Renal cortical epithelial cell (primary cell): ENCODE measurements around the gene ATXN2. TPM values are rescaled to one million over a fixed set of nuclear protein-coding genes. Genes with fewer than 3 reads are reported as not detected.

ENCODE experiments used
- DNase-seq: peaks from one replicate; pipeline ENCODE4 v3.0.0-alpha.2; 2011; ENCODE audit warnings: low read depth
- total RNA-seq: library from RNA; depleted of rRNA; stranded (reverse); fragments of >200 nt; gene quantifications from 2 replicates; pipeline ENCODE4 v1.2.3, GENCODE V29; 2014

The ATXN2 gene
- total RNA-seq, 1 donor from 2014 or later: 59.4 TPM

DNA sequence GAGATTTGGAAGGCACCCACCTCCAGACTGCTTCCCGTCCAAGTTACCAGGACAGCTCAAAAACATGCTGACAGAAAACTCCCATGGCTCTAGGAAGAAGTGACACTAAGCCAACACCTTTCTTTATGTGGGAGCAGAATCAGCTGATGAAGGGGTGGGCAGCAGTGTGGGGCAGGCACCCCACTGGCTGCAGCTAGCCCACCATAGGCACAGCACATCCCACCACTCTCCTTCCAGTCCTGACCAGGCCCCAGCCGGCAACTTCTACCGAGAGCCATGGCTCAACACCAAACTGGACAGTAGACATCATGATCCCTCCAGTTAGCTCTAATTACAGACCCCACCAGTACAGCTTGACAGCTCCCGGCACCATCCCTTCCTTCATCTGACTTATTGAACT, 148.4 kb downstream of the ATXN2 start:
- DNase-seq: no peak

GRCh38 chr12:111448846-111449790, 150.0 kb downstream of the ATXN2 start:
- DNase-seq: no peak

DNA sequence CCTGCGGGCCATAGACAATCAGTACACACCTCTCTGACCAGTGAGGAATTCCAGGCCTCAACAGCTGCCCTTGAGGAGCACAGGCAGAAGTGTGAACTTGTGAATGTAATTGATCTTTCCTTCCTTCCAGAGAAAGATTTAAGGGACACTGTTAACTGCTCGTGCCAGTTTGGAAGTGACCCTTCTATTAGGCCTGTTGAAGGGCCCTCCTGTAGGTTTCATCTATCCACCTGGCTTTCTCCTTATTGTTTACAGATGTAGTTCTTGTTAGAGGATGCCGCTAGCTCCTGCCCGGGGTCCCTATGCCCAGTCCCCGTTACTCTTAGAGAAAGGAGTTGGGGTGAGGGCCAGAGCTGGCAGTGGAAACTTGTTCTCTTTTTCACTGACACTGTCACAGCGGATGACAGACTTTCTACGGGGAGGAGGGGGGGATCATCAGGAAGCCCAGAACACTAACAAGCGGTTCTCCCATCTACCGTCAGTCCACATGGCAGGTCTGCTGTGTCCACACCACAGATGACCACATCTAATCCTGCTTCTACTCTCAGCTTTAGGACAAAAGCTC, 150.8 kb downstream of the ATXN2 start:
- DNase-seq: no peak

- no peak for DNase-seq
Measured at GRCh38 chr12:111447571-111448265, 151.4 kb downstream of the ATXN2 start.

DNA sequence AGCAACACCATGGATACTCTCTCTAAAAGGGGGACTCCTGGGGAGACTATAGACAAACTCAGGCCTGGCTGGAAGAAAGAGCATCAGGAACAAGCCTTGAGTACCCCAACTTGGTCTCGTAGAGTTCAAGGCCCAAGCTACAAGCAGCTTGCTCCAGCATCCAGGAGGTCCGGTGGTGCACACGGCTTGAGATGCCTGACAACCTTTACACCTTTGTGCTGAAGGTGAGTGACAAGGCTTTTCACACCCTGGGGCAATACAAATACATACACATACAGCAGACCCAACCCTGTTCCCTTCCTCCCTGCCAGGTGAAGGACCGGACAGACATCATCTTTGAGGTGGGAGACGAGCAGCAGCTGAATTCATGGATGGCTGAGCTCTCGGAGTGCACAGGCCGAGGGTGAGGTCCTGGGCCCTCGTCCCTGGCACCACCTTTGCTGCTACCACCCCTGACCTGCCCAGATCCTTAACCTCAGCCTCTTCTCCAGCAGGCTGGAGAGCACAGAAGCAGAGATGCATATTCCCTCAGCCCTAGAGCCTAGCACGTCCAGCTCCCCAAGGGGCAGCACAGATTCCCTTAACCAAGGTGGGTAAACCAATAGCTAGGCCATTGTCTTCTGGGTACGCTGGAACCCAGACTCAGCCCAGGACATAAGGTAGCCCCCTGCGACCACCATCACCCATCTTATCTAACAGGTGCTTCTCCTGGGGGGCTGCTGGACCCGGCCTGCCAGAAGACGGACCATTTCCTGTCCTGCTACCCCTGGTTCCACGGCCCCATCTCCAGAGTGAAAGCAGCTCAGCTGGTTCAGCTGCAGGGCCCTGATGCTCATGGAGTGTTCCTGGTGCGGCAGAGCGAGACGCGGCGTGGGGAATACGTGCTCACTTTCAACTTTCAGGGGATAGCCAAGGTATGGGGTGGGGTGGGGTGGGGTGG, 152.2 kb downstream of the ATXN2 start:
- DNase-seq: no peak

GRCh38 chr12:111445726-111446581, 153.2 kb downstream of the ATXN2 start:
- DNase-seq: peak; percentile 42

DNA sequence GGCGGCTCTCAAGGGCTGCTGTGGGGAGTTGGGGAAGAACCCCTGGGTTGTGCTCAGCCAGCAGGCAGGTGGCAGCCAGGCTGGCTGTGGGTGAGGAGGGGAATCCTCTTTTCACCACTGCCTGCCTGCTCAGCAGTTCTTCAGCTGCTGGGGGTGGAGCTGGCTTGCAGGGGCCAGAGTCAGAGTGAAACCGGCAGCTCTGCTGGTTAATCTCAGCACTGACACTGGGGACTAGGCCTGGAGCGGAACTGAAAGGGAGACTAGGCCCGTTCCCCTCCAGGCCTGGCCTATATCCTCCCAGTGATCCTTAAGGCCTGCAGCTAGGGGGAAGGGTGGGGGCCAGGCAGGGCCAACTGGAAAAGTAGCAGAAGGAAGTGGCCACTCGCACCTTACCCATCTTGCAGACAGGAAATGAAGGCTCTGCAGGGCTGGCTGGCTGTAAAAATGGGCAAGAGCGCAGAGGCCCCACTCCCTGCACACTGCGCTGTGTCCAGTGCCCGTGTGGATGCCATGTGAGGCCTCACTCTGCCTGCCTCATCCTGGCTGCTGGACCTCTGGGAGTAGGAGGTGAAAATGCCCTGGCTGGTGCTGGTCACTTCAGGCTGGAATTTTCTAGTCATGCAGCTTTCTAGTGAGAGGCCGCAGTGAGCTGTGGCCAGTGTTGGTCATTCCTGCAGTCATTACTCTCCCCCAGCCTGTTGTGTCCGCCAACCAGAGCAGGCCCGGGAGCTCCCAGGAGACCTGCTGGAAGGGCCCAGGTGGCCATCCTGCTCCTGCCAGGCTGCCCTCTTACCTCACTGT, 154.0 kb downstream of the ATXN2 start:
- peak; percentile 58 for DNase-seq

DNA sequence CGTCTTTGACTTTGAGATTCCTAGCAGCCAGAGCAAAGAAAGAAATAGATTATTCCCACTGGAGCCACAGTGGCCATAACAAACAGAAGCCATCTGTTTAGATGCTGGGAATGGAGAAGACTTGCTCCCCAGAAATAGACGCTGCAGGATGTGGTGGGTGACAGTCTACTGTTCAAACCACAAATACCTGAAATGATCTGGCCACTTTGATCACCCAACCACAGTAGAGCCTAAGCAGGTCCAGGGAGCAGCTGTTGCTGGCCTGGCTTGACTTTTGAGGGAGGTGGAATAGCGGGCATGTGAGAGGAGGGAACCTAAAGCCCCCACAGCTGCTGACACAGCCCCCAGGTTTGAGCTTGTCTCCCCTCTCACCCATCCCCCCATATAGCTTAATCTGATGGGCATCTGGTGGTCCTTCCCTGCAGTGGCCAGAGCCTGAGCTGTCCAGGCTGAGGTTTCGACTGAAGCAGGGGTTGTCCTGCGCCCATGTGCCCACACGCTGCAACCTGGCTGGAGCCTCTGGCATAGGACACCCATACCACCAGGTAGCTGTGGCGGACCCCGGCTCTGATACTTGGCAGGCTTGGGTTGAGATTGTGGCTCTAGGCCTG, 154.7 kb downstream of the ATXN2 start:
- DNase-seq: peak; percentile 54

- peak; percentile 80 for DNase-seq
Measured at GRCh38 chr12:111443586-111443985, 155.5 kb downstream of the ATXN2 start.

GRCh38 chr12:111443086-111443485, 156.0 kb downstream of the ATXN2 start:
- DNase-seq: no peak

DNA sequence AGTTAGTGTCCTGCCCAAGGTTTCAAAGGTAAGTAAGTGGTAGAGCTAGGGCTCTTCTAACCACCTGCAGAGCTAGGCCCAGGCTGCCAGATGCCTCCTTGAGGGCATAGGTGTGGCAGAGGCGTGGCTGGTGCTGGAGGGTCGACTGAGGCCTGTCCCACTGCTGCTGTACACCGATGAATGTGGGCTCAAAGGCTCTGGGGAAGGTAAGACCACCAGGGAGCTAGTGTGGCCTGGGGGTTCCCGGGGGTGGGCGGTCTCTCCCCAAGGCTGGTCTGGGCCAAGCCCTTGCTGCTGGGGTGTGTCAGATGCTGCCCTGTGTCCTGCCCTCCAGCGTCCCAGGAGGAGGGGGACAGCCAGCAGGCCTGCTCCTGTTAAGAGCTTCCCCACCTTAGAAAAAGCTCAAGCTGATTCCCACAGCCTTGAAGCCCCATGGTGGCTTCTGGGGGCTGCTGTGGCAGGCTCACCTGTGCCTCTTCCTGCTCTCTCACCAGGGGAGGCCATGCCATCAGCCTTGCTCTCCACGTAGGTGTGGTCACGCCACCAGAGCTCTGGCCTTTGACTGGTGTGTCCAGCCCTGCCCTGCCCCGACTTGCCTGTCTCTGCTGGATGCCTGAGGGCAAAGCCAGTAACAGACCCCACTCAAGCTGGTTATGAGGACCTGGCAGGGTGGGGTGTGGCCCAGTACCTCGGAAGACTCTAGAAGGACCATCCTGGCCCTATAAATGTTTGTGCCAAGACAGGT, 156.6 kb downstream of the ATXN2 start:
- no peak for DNase-seq

DNA sequence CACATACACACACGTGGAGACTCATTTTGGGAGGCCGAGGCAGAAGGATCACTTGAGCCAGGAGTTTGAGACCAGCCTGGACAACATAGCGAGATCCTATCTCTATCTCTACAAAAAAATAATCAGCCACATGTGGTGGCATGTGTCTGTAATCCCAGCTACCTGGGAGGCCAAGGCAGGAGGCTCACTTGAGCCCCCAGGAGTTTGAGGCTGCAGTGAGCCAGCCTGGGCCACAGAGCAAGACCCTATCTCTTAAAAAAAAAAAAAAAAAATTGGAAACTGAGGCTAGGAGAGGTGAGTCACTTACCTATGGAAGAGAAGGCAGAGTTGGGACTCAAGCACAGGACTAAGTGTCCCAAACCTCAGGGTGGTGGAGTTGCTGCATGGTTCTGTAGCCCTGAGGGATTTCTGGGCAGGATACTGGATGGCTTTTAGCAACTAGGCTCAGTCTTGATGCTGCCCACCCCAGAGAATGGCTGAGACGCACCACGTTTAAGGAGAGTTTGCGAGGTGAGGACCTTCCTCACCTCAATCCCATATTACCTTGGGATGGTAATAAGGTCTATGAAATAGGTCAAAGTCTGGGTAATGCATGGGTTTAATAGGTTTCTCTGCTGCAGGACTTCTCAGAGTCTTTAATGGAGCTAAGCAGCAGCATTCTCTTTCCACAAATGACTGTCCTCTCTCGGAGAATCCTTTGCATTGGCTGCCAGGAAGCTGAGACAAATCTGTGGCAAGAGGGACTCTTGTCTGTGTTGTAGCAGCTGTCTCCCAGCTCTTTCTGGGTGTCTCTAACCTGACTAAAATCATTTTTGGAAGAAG, 157.8 kb downstream of the ATXN2 start:
- DNase-seq: no peak

DNA sequence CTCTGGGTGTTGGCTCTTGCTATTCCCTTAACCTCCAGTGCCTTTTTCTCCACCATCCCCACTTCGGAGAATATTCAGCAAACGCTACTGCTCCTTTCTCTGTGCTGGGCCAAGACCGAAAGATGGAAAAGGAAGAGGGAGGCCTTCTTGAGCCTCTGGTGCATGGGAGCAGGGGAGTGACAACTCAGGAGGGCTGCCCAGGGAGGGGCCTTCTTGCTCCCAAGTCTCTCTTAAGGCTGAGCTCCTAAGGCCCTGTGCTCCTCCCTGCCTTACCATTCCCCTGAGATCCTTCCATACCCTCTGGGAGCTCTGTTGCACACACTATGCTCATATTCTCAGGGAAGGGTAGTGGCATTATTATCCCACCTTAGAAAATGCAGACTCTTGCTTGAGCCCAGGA, 158.5 kb downstream of the ATXN2 start:
- no peak for DNase-seq

DNA sequence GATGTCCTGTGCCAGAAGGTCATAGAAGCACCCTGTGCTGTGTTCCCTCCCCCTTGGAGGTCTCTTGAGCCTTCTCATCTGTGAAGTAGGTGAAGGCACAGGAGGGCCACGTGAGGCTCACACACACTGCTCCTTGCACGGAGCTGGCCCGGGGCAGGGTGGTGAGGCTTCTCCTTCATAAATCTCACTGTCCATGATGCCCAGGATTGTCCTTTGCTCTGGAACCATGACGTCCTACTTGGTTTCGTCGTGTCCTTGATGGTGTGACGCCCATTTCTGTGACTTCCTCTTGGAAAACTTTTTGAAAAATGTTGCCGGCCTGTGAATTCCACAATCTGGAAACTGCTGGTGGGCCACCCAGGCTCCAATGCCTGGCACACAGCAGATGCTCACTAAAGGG, 159.0 kb downstream of the ATXN2 start:
- DNase-seq: no peak

- DNase-seq: no peak
Measured at GRCh38 chr12:111439657-111440151, 159.4 kb downstream of the ATXN2 start.

GRCh38 chr12:111438481-111438880, 160.6 kb downstream of the ATXN2 start:
- DNase-seq: peak; percentile 65

DNA sequence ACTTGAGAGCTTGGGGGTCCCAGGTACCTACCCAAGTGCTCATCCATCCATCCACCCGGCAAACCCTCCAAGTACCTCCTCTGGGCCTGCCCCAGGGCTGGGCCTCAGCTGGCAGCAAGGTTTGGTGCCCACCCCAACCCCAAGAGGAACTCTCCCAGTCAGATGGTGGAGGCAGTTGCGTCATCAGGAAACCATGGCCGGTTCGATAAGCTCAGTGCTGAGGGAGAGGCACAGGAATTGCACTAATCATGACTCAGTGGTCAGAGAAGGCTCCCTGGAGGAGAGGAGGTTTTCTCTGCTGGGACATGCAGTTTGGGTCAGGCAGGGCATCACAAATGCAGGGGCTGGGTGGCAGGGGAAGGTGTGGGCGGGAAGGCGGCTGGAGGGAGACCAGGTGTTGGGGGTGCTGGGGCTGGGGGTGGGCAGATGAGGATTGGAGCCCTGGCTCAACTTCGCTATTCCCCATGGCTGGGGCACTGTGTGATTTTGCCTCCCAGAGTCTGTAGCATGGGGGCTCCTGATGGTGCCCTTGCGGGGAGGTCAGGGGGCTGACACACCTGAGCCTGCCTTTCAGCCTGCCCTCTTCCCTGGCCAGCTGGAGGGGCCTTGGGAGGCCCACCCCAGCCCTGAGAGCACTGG, 161.2 kb downstream of the ATXN2 start:
- peak; percentile 74 for DNase-seq
